CD4-positive, CD25-positive, alpha-beta regulatory T cell (primary cell): ENCODE measurements around the gene SAXO1. TPM values are rescaled to one million over a fixed set of nuclear protein-coding genes. Genes with fewer than 3 reads are reported as not detected.
A peak's percentile ranks its signal among the peaks of the same experiment; 100 is the strongest.

ENCODE experiments used
- ATAC-seq, 2 donors: fragments of 150-1000 bp; cut with Tn5 transposase; one replicate each; pipeline ENCODE4 v1.10.0; 2021; ENCODE audit warnings: low read depth in 2 of 2, moderate number of reproducible peaks in 2 of 2, moderate library complexity in 1 of 2
- DNase-seq, 3 donors: peaks; one replicate each; pipeline versions ENCODE4 v3.0.0 to v3.0.0-alpha.2; 2012 to 2022; ENCODE audit warnings: mixed read lengths in 1 of 3
- H3K27ac ChIP-seq: one replicate; pipeline ENCODE4 v1.7.0; 2013; ENCODE audit warnings: mild to moderate bottlenecking, low read length; ENCODE audit not compliant: insufficient read depth, poor library complexity, severe bottlenecking
- H3K27me3 ChIP-seq: one replicate; pipeline ENCODE4 v1.7.0; 2013; ENCODE audit warnings: low read length; ENCODE audit not compliant: control insufficient read depth, insufficient read depth
- H3K36me3 ChIP-seq: one replicate; pipeline ENCODE4 v1.7.0; 2013; ENCODE audit warnings: mild to moderate bottlenecking, low read length, moderate library complexity; ENCODE audit not compliant: control insufficient read depth, insufficient read depth
- H3K4me1 ChIP-seq: 2 replicates; pipeline ENCODE4 v1.7.0; 2013; ENCODE audit warnings: mild to moderate bottlenecking, low read length; ENCODE audit not compliant: insufficient read depth, control insufficient read depth, poor library complexity, severe bottlenecking
- H3K4me3 ChIP-seq: one replicate; pipeline ENCODE4 v1.7.0; 2013; ENCODE audit warnings: low read depth, mild to moderate bottlenecking, low read length, moderate library complexity
- H3K9me3 ChIP-seq, 2 experiments: 1 replicate in 1 of 2; 2 replicates in 1 of 2; pipeline ENCODE4 v1.7.0; 2013; ENCODE audit warnings: low read length in 2 of 2, mild to moderate bottlenecking in 1 of 2, moderate library complexity in 1 of 2; ENCODE audit not compliant: control insufficient read depth in 2 of 2
- H3K27ac Mint-ChIP-seq, 3 donors: one replicate each; pipeline ENCODE4 v1.8.0; 2020 to 2022; ENCODE audit warnings: mild to moderate bottlenecking in 3 of 3, mixed read lengths in 3 of 3, moderate library complexity in 2 of 3
- H3K27me3 Mint-ChIP-seq: one replicate; pipeline ENCODE4 v1.8.0; 2022; ENCODE audit warnings: mild to moderate bottlenecking, mixed read lengths
- H3K36me3 Mint-ChIP-seq: one replicate; pipeline ENCODE4 v1.8.0; 2020; ENCODE audit warnings: mixed read lengths
- H3K4me1 Mint-ChIP-seq, 4 donors: one replicate each; pipeline ENCODE4 v1.8.0; 2020 to 2022; ENCODE audit warnings: mixed read lengths in 4 of 4, mild to moderate bottlenecking in 1 of 4
- H3K4me3 Mint-ChIP-seq, 4 donors: one replicate each; pipeline ENCODE4 v1.8.0; 2020 to 2022; ENCODE audit warnings: mild to moderate bottlenecking in 4 of 4, mixed read lengths in 4 of 4, moderate library complexity in 3 of 4
- H3K9me3 Mint-ChIP-seq, 7 donors: one replicate each; pipeline ENCODE4 v1.8.0; 2020 to 2022; ENCODE audit warnings: mixed read lengths in 7 of 7, mild to moderate bottlenecking in 3 of 7, moderate library complexity in 2 of 7
- polyA plus RNA-seq, 4 donors: library from polyadenylated mRNA; unstranded; fragments of 300-500 nt; fragmentation: Illumina TruSeq; gene quantifications; one replicate each; pipeline ENCODE4 v1.2.3, GENCODE V29; 2021
- total RNA-seq: library from RNA; stranded (reverse); gene quantifications from one replicate; pipeline ENCODE4 v1.2.3, GENCODE V29; 2022

Gene SAXO1
- total and polyA plus RNA-seq, 5 donors from 2014 or later: 0.03 to 0.30 (median 0.10) TPM; not detected in 2

DNA sequence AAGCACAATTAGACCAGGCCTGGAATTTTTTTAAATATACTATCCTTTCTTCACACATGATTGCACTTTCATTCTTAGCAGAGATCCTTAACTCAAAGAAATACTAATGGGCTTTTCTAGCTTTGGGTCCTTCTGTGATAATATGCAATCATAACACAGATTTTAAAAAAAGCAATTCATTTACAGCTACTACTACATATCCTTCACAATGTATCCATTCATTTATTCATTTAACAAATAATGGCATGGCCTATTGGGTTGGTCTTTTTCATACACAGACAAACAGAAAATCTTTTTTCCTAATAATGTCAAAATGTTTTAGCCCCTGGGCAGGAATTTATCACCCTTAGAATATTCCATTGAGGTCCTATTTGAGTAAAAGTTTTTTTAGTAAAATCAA, 47.0 kb downstream of the SAXO1 start:
- Mint-ChIP-seq H3K27ac (no peak overlapping the region), H3K9me3 (peaks cover 0 to 2% (median 0%) of the 10 kb centered on the region in 7 donors), H3K27me3 (peaks cover 17% of the 10 kb centered on the region), H3K4me3 (no peak overlapping the region), H3K4me1 (no peaks in the 10 kb centered on the region), H3K36me3 (no peaks in the 10 kb centered on the region)
- Histone ChIP-seq H3K36me3 (no peaks in the 10 kb centered on the region), H3K9me3 (no peaks in the 10 kb centered on the region), H3K4me3 (no peak overlapping the region), H3K27ac (no peak overlapping the region), H3K4me1 (no peaks in the 10 kb centered on the region), H3K27me3 (no peaks in the 10 kb centered on the region)
- DNase-seq (no peak), ATAC-seq (no peak)

GRCh38 chr9:18985464-18985951, 47.5 kb downstream of the SAXO1 start:
- ATAC-seq (no peak), DNase-seq (no peak)
- Histone ChIP-seq H3K27me3 (no peaks in the 10 kb centered on the region), H3K36me3 (no peaks in the 10 kb centered on the region), H3K4me3 (no peak overlapping the region), H3K4me1 (no peaks in the 10 kb centered on the region), H3K9me3 (no peaks in the 10 kb centered on the region), H3K27ac (no peak overlapping the region)
- peaks cover 0 to 2% (median 0%) of the 10 kb centered on the region in 7 donors for H3K9me3 Mint-ChIP-seq
- H3K36me3 Mint-ChIP-seq: no peaks in the 10 kb centered on the region
- no peak overlapping the region for H3K4me3 Mint-ChIP-seq
- H3K4me1 Mint-ChIP-seq: no peaks in the 10 kb centered on the region
- no peak overlapping the region for H3K27ac Mint-ChIP-seq
- H3K27me3 Mint-ChIP-seq: peaks cover 18% of the 10 kb centered on the region

- no peaks in the 10 kb centered on the region for H3K4me1 Mint-ChIP-seq
- peaks cover 23% of the 10 kb centered on the region for H3K27me3 Mint-ChIP-seq
- Histone ChIP-seq H3K4me3 (no peak overlapping the region), H3K36me3 (no peaks in the 10 kb centered on the region), H3K4me1 (no peaks in the 10 kb centered on the region), H3K9me3 (no peaks in the 10 kb centered on the region), H3K27ac (no peak overlapping the region), H3K27me3 (no peaks in the 10 kb centered on the region)
- DNase-seq (no peak), ATAC-seq (no peak)
- no peaks in the 10 kb centered on the region for H3K36me3 Mint-ChIP-seq
- no peak overlapping the region for H3K27ac Mint-ChIP-seq
- H3K4me3 Mint-ChIP-seq: no peak overlapping the region
- H3K9me3 Mint-ChIP-seq: peaks cover 0 to 2% (median 0%) of the 10 kb centered on the region in 7 donors
Observed at GRCh38 chr9:18982262-18982620, 50.8 kb downstream of the SAXO1 start.

GRCh38 chr9:18981476-18982261, 51.3 kb downstream of the SAXO1 start:
- DNase-seq: no peak
- Histone ChIP-seq H3K9me3 (no peaks in the 10 kb centered on the region), H3K4me1 (no peaks in the 10 kb centered on the region), H3K27me3 (no peaks in the 10 kb centered on the region), H3K4me3 (no peak overlapping the region), H3K27ac (no peak overlapping the region), H3K36me3 (no peaks in the 10 kb centered on the region)
- peaks cover 23% of the 10 kb centered on the region for H3K27me3 Mint-ChIP-seq
- H3K4me1 Mint-ChIP-seq: peaks cover 0 to 5% (median 0%) of the 10 kb centered on the region in 4 donors
- H3K9me3 Mint-ChIP-seq: peaks cover 0 to 2% (median 0%) of the 10 kb centered on the region in 7 donors
- H3K36me3 Mint-ChIP-seq: no peaks in the 10 kb centered on the region
- H3K27ac Mint-ChIP-seq: no peak overlapping the region
- no peak overlapping the region for H3K4me3 Mint-ChIP-seq
- no peak for ATAC-seq

GRCh38 chr9:18980189-18980588, 52.8 kb downstream of the SAXO1 start:
- Histone ChIP-seq H3K36me3 (no peaks in the 10 kb centered on the region), H3K4me3 (no peak overlapping the region), H3K4me1 (no peaks in the 10 kb centered on the region), H3K27me3 (no peaks in the 10 kb centered on the region), H3K27ac (no peak overlapping the region), H3K9me3 (no peaks in the 10 kb centered on the region)
- ATAC-seq: no peak
- Mint-ChIP-seq H3K9me3 (peaks cover 0 to 2% (median 0%) of the 10 kb centered on the region in 7 donors), H3K4me3 (no peak overlapping the region), H3K36me3 (no peaks in the 10 kb centered on the region), H3K4me1 (peaks cover 0 to 5% (median 0%) of the 10 kb centered on the region in 4 donors), H3K27me3 (peaks cover 17% of the 10 kb centered on the region), H3K27ac (peak overlapping the region in 1 of 3 donors; percentile 22)
- DNase-seq: no peak

DNA sequence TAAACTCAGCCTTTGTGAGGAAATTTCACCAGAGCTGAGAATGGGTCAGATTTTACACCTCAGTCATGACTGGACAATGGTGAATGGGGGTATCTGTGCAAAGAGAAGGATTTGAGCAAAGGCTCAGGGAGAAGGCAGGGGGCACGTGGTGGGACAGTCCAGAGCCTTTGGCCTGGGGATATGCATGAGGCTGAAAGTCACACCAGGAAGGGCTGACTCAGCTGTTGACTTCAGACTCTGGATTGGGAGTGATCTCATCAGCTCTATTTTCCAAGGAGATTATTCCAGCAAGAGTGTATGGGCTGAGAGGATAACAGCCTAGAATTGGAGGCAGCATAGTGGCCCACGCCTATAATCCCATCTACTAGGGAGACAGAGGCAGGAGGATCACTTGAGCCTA, 53.6 kb downstream of the SAXO1 start:
- Histone ChIP-seq H3K36me3 (no peaks in the 10 kb centered on the region), H3K9me3 (no peaks in the 10 kb centered on the region), H3K4me3 (no peak overlapping the region), H3K27me3 (no peaks in the 10 kb centered on the region), H3K27ac (no peak overlapping the region), H3K4me1 (no peaks in the 10 kb centered on the region)
- peaks cover 12% of the 10 kb centered on the region for H3K27me3 Mint-ChIP-seq
- ATAC-seq: no peak
- no peak overlapping the region for H3K4me3 Mint-ChIP-seq
- no peaks in the 10 kb centered on the region for H3K36me3 Mint-ChIP-seq
- peaks cover 0 to 2% (median 0%) of the 10 kb centered on the region in 7 donors for H3K9me3 Mint-ChIP-seq
- no peak for DNase-seq
- no peak overlapping the region for H3K27ac Mint-ChIP-seq
- peaks cover 0 to 5% (median 0%) of the 10 kb centered on the region in 4 donors for H3K4me1 Mint-ChIP-seq

DNA sequence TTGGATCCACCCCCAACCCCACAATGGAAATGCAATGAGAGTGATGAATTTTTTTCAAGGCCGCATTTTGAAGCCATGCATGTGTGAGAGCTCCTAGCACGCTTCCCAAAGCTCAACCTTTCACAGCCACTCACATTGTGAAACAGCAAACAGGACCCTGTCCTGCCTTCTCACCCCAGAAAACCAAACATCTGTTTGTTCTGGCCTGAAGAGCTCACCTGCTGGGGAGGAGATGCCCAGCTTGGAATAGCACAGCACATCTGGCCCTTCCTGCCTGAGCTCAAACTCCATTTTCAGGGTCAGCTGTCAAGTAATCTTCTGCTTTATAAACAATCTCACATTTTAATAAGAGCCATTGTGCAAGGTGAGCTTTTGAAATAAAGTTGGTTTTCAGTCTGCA, 54.8 kb downstream of the SAXO1 start:
- Mint-ChIP-seq H3K36me3 (no peaks in the 10 kb centered on the region), H3K4me1 (peaks cover 0 to 5% (median 0%) of the 10 kb centered on the region in 4 donors), H3K4me3 (no peak overlapping the region), H3K27me3 (peaks cover 12% of the 10 kb centered on the region), H3K27ac (no peak overlapping the region), H3K9me3 (peaks cover 0 to 2% (median 0%) of the 10 kb centered on the region in 7 donors)
- Histone ChIP-seq H3K27me3 (no peaks in the 10 kb centered on the region), H3K36me3 (no peaks in the 10 kb centered on the region), H3K27ac (no peak overlapping the region), H3K4me1 (no peaks in the 10 kb centered on the region), H3K4me3 (no peak overlapping the region), H3K9me3 (no peaks in the 10 kb centered on the region)
- no peak for ATAC-seq
- no peak for DNase-seq
